Measurements from ENCODE around the gene DAZAP1.

DAZAP1 gene

DNA sequence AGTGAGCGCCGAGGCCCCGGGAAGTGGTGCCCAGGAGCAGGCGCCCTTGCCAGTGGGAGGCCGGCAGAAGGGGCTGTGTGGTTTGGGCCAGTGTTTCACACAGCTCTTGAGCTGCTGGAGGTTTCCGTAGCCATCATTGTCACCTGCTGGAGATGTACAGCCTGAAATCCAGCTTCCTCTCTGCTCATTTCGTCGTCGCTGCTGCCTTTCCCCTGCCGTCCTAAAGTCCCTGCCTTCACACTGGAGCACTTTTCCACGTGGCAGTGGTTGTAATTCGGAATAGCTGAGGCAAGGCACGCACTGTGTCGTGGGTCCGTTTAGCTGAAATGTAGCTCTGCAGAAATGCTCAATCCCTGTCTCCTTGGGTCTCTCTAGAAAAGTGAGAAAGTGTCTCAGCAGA lies 13.2 kb downstream of the DAZAP1 start:
- Mint-ChIP-seq H3K36me3 (ENCODE audit: low read depth) (peaks cover 48% of the 10 kb centered on the region), H3K27ac (no peak overlapping the region), H3K9me3 (no peaks in the 10 kb centered on the region), H3K4me1 (peaks cover 20% of the 10 kb centered on the region), H3K4me3 (no peak overlapping the region), H3K27me3 (no peaks in the 10 kb centered on the region)
- no peak for DNase-seq
- no peak for ATAC-seq

DNA sequence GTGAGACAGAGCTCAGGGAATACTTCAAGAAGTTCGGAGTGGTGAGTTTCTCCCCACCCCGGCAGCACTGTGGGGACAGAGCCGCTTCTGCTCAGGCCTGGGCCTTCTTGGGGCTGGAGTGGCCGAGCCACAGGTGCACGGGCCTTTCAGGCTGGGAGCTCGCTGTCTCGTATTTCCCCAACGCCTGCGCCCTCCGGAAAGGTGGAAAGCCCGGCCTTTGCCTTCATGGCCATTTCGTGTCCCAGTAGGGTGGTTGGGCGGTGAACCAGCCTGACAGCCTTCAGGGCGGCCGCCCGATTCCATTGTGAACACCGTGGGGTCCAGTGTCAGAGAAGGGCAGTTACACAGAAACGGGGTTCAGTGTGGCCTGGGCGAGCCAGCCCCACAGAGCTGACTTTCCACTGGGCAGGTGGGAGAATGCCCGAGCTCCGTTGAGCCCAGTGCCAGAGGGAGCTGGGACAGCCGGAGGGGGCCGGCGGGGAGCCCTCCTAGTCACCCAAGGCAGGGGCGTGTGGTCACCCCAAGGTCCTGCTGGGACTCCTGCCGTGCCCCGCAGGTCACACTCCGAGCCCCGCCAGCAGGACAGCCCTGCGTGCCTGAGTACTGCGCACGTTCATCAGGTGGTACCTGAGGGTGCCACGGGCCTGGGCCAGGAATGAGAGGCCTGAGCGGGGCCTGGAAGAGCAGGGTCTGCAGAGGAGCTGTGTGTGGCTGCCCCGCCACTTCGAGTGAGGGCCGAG lies 14.0 kb downstream of the DAZAP1 start:
- ATAC-seq (no peak), DNase-seq (no peak)
- H3K27me3 Mint-ChIP-seq = no peaks in the 10 kb centered on the region
- H3K9me3 Mint-ChIP-seq = no peaks in the 10 kb centered on the region
- no peak overlapping the region for H3K27ac Mint-ChIP-seq
- peaks cover 51% of the 10 kb centered on the region for H3K36me3 Mint-ChIP-seq (ENCODE audit: low read depth)
- H3K4me3 Mint-ChIP-seq = no peak overlapping the region
- peaks cover 12% of the 10 kb centered on the region for H3K4me1 Mint-ChIP-seq

DNA sequence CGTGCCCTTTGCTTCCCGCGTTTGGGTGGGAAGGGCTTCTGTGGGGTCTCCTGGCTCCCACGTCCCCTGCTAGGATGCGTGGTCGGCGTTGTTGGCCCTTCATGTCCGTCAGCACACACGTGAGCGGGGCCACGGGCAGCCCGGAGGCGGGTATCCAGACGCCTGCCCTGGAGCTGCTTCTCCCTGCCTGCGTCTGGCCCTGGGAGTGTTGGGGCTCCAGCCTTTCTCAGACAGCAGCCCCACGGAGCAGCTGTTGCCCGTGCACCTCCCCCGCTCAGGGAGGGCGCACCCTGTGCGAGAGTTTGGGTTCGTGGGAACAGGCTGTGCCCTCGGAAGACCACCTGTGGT lies 14.5 kb downstream of the DAZAP1 start:
- Mint-ChIP-seq H3K27me3 (no peaks in the 10 kb centered on the region), H3K9me3 (no peaks in the 10 kb centered on the region), H3K4me1 (peaks cover 9% of the 10 kb centered on the region), H3K27ac (no peak overlapping the region), H3K4me3 (no peak overlapping the region), H3K36me3 (ENCODE audit: low read depth) (peaks cover 51% of the 10 kb centered on the region)
- DNase-seq = no peak
- ATAC-seq = no peak

DNA sequence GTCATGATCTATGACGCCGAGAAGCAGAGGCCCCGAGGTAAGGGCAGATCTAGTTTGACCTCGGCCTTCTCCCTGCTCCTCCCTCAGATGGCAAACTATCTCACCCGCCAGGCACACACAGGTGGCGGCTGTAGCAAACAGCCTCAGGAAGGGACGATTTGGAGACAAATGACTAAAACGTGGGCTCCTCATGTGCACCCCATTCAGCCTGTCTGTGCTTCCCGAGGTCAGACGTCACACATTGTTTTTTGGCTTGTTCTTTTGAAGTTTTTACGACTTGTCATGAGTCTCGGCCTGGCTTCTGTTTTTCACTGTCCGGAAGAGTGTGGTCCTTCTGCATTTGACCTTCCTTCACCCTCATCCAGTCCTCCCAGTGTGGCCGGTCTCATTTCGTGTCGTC lies 15.0 kb downstream of the DAZAP1 start:
- no peak for DNase-seq
- no peaks in the 10 kb centered on the region for H3K27me3 Mint-ChIP-seq
- no peak for ATAC-seq
- no peaks in the 10 kb centered on the region for H3K9me3 Mint-ChIP-seq
- H3K36me3 Mint-ChIP-seq (ENCODE audit: low read depth) = peaks cover 47% of the 10 kb centered on the region
- no peak overlapping the region for H3K27ac Mint-ChIP-seq
- H3K4me1 Mint-ChIP-seq = peaks cover 5% of the 10 kb centered on the region
- no peak overlapping the region for H3K4me3 Mint-ChIP-seq

DNA sequence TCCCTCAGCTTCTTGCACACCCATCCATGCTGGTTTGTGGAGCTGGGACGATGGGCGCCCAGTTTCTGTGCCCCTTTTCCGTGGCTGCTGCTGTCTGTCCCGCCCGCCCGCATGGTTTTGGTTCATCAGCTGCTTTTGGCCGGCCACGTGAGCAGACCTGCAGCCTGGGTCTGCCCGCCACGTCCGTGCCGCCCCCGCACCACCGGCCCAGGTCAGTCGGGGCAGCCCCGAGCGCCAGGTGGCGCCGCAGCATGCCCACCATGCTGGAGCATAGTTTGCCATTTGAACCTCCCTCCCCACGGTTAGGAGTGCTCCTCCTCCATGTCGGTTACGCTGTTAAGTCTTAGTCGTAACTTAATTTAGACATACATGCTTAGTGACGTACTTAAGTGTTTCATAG lies 15.6 kb downstream of the DAZAP1 start:
- Mint-ChIP-seq H3K27me3 (no peaks in the 10 kb centered on the region), H3K4me3 (no peak overlapping the region), H3K4me1 (peaks cover 2% of the 10 kb centered on the region), H3K36me3 (ENCODE audit: low read depth) (peaks cover 45% of the 10 kb centered on the region), H3K27ac (no peak overlapping the region), H3K9me3 (no peaks in the 10 kb centered on the region)
- DNase-seq (no peak), ATAC-seq (no peak)

DNA sequence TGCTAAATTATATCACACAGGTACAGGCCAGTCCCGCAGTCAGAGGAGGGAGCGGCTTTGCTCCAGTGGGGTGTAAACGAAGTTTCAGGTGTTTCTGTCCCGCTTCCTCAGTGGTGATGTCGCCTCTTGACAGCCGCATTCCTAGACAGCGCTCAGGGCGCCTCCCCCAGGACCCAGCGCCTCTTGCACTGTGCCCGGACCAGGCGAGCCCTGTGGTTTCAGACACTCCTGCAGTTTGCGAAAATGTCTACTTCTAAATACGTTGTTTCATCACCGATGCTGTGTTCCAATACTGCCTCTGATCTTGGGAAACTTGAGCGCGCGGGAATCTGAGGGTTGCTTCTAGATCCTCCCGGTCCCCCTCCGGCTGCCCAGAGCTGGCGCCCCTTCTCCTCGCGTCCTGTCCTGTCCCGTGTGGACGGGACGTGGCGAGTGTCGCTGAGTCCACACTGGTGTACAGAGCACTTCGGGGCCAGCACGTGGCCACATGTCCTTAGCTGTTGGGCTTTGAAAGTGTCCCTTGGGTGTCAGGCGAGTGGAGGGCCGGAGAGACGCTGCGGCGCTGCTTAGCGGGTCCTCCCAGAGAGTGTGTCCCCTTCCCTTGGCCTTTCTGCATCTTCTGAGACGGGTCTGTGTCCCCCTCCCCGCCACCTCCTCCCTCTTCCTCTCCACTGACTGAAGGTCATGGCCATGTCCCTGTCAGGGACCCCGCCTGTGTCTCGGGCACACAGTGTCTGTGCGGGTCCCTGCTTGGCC lies 16.2 kb downstream of the DAZAP1 start:
- Mint-ChIP-seq H3K27ac (no peak overlapping the region), H3K4me3 (no peak overlapping the region), H3K27me3 (no peaks in the 10 kb centered on the region), H3K9me3 (no peaks in the 10 kb centered on the region), H3K4me1 (peaks cover 2% of the 10 kb centered on the region), H3K36me3 (ENCODE audit: low read depth) (peaks cover 48% of the 10 kb centered on the region)
- ATAC-seq (no peak), DNase-seq (no peak)

DNA sequence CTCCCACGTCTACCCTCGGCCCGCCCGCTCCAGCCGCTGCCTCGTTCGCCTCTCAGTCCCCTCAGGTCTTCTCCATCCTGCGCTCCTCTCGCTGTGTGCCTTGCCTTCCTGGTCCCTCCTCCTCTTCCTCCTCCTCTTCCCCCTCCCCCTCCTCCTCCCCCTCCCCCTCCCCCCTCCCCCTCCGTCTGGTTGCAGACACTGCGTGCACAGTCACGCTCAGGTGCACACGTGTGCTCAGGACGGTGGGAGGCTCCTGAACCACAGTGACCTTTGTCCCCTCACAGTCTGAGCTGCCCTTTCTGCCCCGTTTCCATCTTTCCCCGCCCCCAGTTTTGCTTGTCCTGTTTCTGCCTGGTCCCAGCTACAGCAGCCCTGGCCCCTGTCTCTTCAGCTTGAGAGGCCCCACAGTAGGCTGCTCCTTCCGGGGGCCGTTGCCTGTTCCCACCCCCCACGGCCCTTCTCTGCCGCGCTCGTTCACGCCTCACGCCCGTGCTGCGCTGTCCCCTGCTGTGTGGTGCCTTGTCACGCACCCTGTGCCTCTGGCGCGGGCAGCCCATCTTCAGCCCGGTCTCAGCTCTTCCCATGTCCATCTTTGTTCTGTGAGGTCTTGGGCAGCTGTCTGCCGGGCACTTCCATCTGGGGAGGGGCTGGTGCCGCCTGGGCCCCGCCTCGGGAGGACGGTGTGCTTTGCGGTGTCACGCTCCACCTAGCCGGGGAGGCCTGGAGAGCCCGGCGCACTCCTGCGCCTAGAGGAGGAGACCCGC lies 17.0 kb downstream of the DAZAP1 start:
- Mint-ChIP-seq H3K27ac (no peak overlapping the region), H3K9me3 (no peaks in the 10 kb centered on the region), H3K36me3 (ENCODE audit: low read depth) (peaks cover 41% of the 10 kb centered on the region), H3K4me3 (no peak overlapping the region), H3K4me1 (no peaks in the 10 kb centered on the region), H3K27me3 (no peaks in the 10 kb centered on the region)
- DNase-seq (no peak), ATAC-seq (no peak)

DNA sequence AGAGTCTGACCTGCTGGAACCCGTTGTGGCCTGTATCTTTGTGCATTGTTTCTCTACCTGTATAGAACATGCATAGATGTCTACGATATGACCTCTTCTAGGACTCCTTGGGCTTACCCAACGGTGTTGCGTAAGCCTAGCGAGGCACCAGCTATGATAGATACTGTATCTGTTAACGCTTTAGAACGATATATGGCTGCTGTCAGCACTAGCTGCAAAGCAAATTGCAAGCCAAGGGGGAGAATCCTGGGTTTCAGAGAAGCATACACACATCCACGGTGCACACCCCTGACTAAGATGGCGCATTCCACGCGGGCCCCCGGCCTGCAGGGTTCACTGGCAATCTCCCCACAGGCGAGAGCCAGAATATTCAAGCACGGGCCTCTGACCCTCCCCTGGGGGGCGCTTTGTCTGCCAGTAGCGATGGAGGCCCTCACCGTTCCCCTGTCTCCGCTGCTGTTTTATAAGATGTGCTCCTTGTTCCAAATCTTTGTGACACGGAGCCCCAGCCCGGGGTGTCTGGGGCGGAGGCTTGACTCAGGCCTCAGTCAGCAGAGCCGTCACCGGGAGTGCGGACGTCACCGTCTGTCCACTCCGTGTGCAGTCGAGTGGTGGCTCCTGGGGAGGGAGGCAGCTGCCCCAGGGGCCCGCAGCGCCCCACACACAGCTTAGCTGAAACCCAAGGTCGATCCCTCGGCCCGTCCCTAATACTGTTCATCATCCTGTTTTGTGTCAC lies 17.9 kb downstream of the DAZAP1 start:
- Mint-ChIP-seq H3K27me3 (no peaks in the 10 kb centered on the region), H3K36me3 (ENCODE audit: low read depth) (peaks cover 37% of the 10 kb centered on the region), H3K4me1 (no peaks in the 10 kb centered on the region), H3K4me3 (no peak overlapping the region), H3K9me3 (no peaks in the 10 kb centered on the region), H3K27ac (no peak overlapping the region)
- no peak for DNase-seq
- ATAC-seq = no peak

DNA sequence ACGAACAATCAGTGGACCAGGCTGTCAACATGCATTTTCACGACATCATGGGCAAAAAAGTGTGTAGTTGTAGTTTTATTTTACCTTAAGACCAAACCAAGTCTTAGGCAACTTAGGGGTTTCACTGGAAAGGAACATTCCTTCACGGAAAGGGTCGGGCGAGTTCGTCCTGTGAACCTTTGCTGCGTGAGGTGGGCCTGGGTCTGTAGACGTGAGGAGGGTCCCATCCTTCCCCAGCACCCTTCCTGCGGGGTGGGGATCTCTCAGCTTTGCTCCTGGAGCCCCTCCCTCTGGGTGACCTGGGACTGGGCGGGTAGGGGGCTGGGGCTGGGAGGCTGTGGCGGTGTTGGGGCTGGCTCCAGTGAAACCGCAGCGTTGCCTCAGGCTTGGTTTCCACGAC lies 18.5 kb downstream of the DAZAP1 start:
- Mint-ChIP-seq H3K36me3 (ENCODE audit: low read depth) (peaks cover 34% of the 10 kb centered on the region), H3K9me3 (no peaks in the 10 kb centered on the region), H3K27me3 (no peaks in the 10 kb centered on the region), H3K27ac (no peak overlapping the region), H3K4me3 (no peak overlapping the region), H3K4me1 (no peaks in the 10 kb centered on the region)
- ATAC-seq = no peak
- DNase-seq = no peak

DNA sequence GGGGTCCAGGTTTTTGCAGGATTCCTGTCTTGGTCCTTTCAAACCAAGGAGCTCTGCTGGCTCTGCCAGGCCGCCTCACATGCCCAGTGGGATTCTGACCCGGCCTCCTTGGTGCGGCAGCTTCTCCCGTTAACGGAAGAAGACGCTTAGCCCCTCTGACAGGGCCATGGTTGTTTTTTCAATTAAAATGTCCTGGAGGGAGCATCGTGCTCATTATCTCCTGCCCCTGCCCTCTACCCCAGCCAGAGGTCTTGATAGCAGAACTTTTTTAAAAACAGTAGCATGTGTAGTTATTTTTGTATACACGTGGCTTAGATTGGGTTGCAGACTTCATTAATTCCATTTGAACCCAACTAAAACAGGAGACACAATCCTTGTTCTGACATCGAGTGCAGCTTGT lies 19.4 kb downstream of the DAZAP1 start:
- no peak for DNase-seq
- Mint-ChIP-seq H3K9me3 (no peaks in the 10 kb centered on the region), H3K4me1 (no peaks in the 10 kb centered on the region), H3K4me3 (no peak overlapping the region), H3K27ac (no peak overlapping the region), H3K27me3 (no peaks in the 10 kb centered on the region), H3K36me3 (ENCODE audit: low read depth) (peaks cover 32% of the 10 kb centered on the region)
- ATAC-seq = no peak

DNA sequence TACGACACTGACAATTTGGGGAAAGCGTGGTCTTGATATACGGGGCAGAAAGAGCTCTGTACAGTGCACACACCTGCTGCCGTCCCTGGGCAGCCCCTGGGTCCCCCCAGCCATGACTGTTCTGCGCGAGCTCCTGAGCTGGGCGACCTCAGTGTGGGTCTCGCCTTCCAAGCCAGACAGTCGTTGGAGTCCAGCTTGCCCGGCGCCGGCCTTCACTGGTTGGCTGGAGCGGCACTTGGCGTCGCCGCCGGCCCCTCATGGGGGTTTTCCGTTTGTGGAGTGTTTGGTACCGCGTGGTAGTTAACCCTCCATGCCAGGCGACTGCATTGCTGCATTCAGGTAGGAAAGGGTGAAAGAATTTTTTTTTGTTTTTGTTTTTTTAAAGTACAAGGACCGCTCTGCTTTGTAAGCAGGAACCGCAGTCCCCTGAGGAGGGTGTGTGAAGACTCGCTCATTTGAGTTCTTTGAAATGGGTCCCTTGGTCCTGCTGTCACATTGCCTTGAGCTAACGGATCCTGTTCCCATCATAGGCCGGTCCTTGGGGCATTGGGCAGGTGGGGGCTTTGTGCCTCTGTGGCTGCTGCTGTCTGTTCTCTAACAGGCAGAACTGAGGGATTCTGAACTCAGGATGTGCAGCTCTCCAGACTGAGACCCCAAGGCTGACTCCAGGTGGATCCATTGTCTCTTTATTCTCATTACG lies 20.0 kb downstream of the DAZAP1 start:
- Mint-ChIP-seq H3K27ac (no peak overlapping the region), H3K4me1 (no peaks in the 10 kb centered on the region), H3K36me3 (ENCODE audit: low read depth) (peaks cover 30% of the 10 kb centered on the region), H3K9me3 (no peaks in the 10 kb centered on the region), H3K27me3 (no peaks in the 10 kb centered on the region), H3K4me3 (no peak overlapping the region)
- no peak for ATAC-seq
- DNase-seq = no peak

DNA sequence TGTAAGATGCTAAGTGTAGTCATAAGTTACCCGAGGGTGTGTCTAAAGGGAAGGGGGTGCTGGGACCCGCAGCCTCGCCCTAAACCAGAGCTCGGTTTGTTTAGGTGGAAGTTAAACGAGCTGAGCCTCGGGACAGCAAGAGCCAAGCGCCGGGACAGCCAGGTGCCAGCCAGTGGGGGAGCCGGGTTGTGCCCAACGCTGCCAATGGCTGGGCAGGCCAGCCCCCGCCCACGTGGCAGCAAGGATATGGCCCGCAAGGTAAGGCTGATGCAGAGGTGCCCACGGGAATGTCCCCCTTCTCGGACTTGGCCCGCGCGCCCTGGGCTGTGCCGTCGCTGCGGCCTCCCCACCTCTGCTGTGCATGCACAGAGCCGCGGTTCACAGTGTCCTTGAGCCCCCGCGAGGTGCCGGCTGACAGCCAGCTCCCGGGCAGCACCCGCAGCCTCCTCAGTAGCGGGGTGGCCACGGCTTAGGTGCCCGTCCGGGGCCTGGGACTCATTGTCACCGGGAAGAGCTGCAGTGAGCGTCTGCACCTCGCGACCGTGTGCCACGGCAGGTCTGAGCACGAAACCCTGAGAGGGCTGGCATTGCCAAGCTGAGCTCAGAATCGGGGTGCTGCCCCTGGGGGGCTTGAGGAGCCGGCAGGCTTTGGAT lies 21.5 kb downstream of the DAZAP1 start:
- Mint-ChIP-seq H3K27me3 (no peaks in the 10 kb centered on the region), H3K4me1 (no peaks in the 10 kb centered on the region), H3K9me3 (no peaks in the 10 kb centered on the region), H3K27ac (no peak overlapping the region), H3K36me3 (ENCODE audit: low read depth) (peaks cover 22% of the 10 kb centered on the region), H3K4me3 (no peak overlapping the region)
- ATAC-seq (no peak), DNase-seq (no peak)

DNA sequence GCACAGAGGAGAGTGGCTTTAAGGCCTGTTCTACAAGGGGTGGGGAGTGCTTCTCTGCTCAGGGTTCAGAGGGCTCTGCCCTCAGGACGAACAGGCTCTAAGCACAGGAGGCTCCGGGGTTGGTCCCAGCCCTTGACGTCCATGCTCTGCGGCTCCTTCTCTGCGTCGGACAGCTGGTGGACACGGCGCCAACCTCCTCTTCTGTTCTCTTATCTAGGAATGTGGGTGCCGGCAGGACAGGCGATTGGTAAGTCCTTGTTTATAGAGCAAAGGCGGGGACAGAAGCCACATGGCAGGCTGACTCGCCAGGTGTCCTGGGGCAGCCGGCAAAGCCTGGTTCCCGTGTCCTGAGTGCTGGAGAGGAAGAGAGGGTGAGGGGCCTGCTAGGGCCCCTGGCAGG lies 22.4 kb downstream of the DAZAP1 start:
- peaks cover 19% of the 10 kb centered on the region for H3K36me3 Mint-ChIP-seq (ENCODE audit: low read depth)
- DNase-seq (no peak), ATAC-seq (no peak)
- H3K9me3 Mint-ChIP-seq = no peaks in the 10 kb centered on the region
- H3K4me3 Mint-ChIP-seq = no peak overlapping the region
- H3K27ac Mint-ChIP-seq = no peak overlapping the region
- H3K27me3 Mint-ChIP-seq = no peaks in the 10 kb centered on the region
- H3K4me1 Mint-ChIP-seq = no peaks in the 10 kb centered on the region

DNA sequence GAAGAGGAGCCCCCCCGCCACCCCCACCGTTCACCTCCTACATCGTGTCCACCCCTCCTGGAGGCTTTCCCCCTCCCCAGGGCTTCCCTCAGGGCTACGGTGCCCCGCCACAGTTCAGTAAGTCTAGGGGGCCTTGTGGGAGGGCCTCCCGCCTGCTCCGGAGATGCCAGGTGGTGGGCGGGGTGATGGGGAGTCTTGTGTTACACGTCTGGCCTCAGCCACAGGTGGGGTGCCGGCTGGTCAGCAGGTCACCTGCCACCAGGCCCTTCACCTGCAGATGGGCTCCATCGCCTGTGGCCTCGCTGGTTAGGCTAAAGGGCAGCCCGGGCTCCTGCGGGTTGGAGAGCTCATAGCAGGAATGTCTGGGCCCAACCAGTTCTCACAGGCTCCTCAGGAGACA lies 22.9 kb downstream of the DAZAP1 start:
- Mint-ChIP-seq H3K36me3 (ENCODE audit: low read depth) (peaks cover 15% of the 10 kb centered on the region), H3K4me1 (no peaks in the 10 kb centered on the region), H3K27ac (no peak overlapping the region), H3K9me3 (no peaks in the 10 kb centered on the region), H3K4me3 (no peak overlapping the region), H3K27me3 (no peaks in the 10 kb centered on the region)
- DNase-seq (no peak), ATAC-seq (no peak)

Measured in activated naive CD8-positive, alpha-beta T cell treated with anti-CD3 and anti-CD28 coated beads, Interleukin-2, amount 50 U/mL, for 24 hours (primary cell).